DOHH2 (cell line): Measurements from ENCODE around the gene RIBC2.

Experiments
- H3F3A ChIP-seq: fragments of 200-600 bp; sonication (generic), shearing (Covaris generic); 2 replicates; pipeline ENCODE4 v1.6.0; 2016; ENCODE audit warnings: antibody characterized with exemption, mild to moderate bottlenecking; ENCODE audit not compliant: control insufficient read depth, insufficient read depth
- H3K27ac ChIP-seq: fragments of 200-600 bp; sonication (generic); 2 replicates; pipeline ENCODE4 v1.5.1; 2014; ENCODE audit warnings: low read depth, mild to moderate bottlenecking, low read length, moderate library complexity
- H3K27me3 ChIP-seq: fragments of 200-600 bp; sonication (generic); 2 replicates; pipeline ENCODE4 v1.6.1; 2014; ENCODE audit warnings: mild to moderate bottlenecking, low read length, mixed read lengths; ENCODE audit not compliant: control insufficient read depth
- H3K36me3 ChIP-seq: fragments of 200-600 bp; sonication (generic); 2 replicates; pipeline ENCODE4 v1.6.1; 2014; ENCODE audit warnings: mild to moderate bottlenecking, low read length, moderate library complexity, mixed read lengths; ENCODE audit not compliant: control insufficient read depth
- H3K4me1 ChIP-seq: fragments of 200-600 bp; sonication (generic); 2 replicates; pipeline ENCODE4 v1.6.1; 2014; ENCODE audit warnings: mild to moderate bottlenecking, low read length, mixed read lengths; ENCODE audit not compliant: control insufficient read depth
- H3K4me2 ChIP-seq: fragments of 200-600 bp; sonication (generic); 2 replicates; pipeline ENCODE4 v1.6.0; 2014; ENCODE audit warnings: mild to moderate bottlenecking, low read length, moderate library complexity
- H3K4me3 ChIP-seq: fragments of 200-600 bp; sonication (generic); 2 replicates; pipeline ENCODE4 v1.5.1; 2014; ENCODE audit warnings: mild to moderate bottlenecking, low read length, mixed read lengths
- H3K79me2 ChIP-seq: fragments of 200-600 bp; sonication (generic); 2 replicates; pipeline ENCODE4 v1.6.1; 2014; ENCODE audit warnings: mild to moderate bottlenecking, low read length, mixed read lengths; ENCODE audit not compliant: control insufficient read depth
- H3K9me2 ChIP-seq: fragments of 200-600 bp; sonication (generic); replicated peaks from 2 replicates; pipeline ENCODE4 v1.6.1; 2014; ENCODE audit warnings: mild to moderate bottlenecking, low read length, mixed read lengths; ENCODE audit not compliant: control insufficient read depth
- H3K9me3 ChIP-seq: fragments of 200-600 bp; sonication (generic); 2 replicates; pipeline ENCODE4 v1.6.1; 2014; ENCODE audit warnings: antibody characterized with exemption, low read length, mixed read lengths; ENCODE audit not compliant: control insufficient read depth, insufficient read depth
- H4K20me1 ChIP-seq: fragments of 200-600 bp; sonication (generic); 2 replicates; pipeline ENCODE4 v1.6.0; 2014; ENCODE audit warnings: low read depth, mild to moderate bottlenecking, antibody characterized with exemption, low read length, moderate library complexity; ENCODE audit not compliant: control insufficient read depth, insufficient read depth
- CTCF ChIP-seq: fragments of 200-600 bp; sonication (generic); IDR thresholded peaks from one replicate; pipeline ENCODE4 v1.5.1; 2014; ENCODE audit warnings: antibody characterized with exemption, mild to moderate bottlenecking, low read depth, low read length; ENCODE audit not compliant: poor library complexity, severe bottlenecking
- EZH2phosphoT487 ChIP-seq: fragments of 200-600 bp; sonication (generic); IDR thresholded peaks from 2 replicates; pipeline ENCODE4 v1.6.1; 2017; ENCODE audit warnings: borderline replicate concordance, mild to moderate bottlenecking, antibody characterized with exemption, low read length, moderate library complexity, mixed read lengths

Gene RIBC2

DNA sequence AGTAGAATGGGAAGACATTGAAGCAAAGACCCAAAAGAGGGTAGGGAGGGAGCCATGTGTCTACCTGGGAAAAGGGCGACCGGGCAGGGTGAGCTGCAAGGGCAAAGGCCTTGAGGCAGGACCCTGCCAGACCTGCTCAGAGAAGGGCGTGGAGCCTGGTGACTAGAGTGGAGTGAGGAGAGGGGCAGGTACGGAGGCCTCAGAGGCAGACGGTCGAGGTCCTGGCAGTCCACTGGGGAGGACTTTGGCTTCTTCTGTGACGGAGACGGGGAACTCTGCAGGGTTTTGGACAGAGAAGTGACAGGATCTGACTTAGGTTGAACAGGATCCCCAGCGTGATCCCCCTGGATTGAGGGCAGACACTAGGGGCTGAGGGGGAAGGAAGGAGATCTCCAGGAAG is 12.9 kb downstream of the RIBC2 start:
- no peaks in the 10 kb centered on the region for H4K20me1 ChIP-seq
- H3K9me2 ChIP-seq, result no peaks in the 10 kb centered on the region
- H3K9me3 ChIP-seq, result no peaks in the 10 kb centered on the region
- H3K4me2 ChIP-seq, result no peak overlapping the region
- no peaks in the 10 kb centered on the region for H3K36me3 ChIP-seq
- TF ChIP-seq CTCF (no peak), EZH2phosphoT487 (no peak)
- H3K27ac ChIP-seq, result no peak overlapping the region
- no peak overlapping the region for H3K4me3 ChIP-seq
- H3K4me1 ChIP-seq, result no peaks in the 10 kb centered on the region
- H3F3A ChIP-seq, result no peaks in the 10 kb centered on the region
- H3K27me3 ChIP-seq, result no peaks in the 10 kb centered on the region
- H3K79me2 ChIP-seq, result no peaks in the 10 kb centered on the region

DNA sequence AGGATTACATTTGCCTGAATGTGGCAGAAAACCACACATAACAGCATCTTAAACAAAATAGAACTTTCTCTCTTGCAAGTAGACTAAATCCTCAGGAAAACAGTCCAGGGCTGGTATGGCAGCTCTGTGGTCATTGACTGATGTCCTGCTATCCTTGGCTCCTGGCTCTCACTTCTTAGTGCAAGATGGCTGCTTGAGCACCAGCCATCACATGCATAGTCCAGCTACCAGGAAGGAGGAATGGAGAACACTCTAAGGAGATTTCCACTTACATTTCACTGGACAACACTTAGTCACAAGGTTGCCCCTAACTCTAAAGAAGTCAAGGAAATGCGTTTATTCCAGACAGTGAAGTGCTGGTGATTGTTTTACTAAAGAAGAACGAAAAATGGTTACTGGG is 13.6 kb downstream of the RIBC2 start:
- H3K27ac ChIP-seq, result no peak overlapping the region
- TF ChIP-seq EZH2phosphoT487 (no peak), CTCF (no peak)
- no peaks in the 10 kb centered on the region for H3K79me2 ChIP-seq
- no peaks in the 10 kb centered on the region for H4K20me1 ChIP-seq
- H3K4me1 ChIP-seq, result no peaks in the 10 kb centered on the region
- H3K36me3 ChIP-seq, result no peaks in the 10 kb centered on the region
- no peak overlapping the region for H3K4me3 ChIP-seq
- H3K9me2 ChIP-seq, result no peaks in the 10 kb centered on the region
- H3K4me2 ChIP-seq, result no peak overlapping the region
- no peaks in the 10 kb centered on the region for H3K27me3 ChIP-seq
- no peaks in the 10 kb centered on the region for H3F3A ChIP-seq
- H3K9me3 ChIP-seq, result no peaks in the 10 kb centered on the region

DNA sequence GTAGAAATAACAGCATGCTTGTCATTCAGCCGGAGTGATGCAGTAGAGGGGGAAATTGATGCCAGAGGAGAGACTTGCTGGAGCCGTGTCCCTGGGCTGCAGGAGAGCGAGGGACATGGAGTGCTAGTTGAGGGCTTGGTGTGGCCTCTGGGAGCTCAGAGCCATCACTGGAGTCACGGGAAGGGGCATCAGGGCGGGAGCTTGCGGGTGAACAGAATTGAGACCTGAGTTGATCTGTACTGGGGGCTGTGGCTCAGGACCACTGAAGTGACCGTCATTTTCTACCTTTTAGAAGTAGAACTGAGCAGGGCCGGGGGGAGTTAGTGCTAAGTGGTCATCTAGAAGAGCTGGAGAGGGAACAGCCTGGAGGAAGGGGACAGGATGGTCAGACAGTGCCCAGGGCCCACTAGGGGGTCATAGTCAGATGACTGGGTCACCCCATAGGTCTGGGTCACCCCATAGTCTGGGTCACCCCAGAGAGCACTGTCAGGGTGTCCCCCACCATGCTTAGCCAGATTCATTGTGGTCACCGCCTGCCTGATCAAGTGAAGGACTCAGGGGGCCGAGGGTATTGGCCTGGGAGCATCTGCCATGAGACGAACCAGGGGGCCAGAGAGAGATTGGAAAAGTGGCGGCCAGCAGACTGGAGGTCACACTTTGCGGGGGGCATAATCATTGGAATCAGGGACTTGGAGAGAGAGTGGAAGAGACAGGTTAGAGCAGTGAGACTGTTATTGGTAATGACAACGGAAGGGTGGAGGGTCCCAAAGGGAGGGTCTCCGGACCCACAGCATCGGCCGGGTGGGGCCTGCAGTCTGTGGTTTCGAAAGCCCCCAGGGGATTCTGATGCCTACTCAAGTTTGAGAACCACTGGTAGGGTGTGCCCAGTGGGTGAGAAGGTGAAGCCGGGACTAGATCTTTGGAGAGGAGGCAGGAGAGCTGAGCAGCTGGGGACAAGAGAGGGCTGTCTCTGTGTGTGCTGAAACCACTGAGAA is 15.2 kb downstream of the RIBC2 start:
- H3K27me3 ChIP-seq, result no peaks in the 10 kb centered on the region
- no peaks in the 10 kb centered on the region for H3K9me3 ChIP-seq
- TF ChIP-seq CTCF (no peak), EZH2phosphoT487 (no peak)
- no peaks in the 10 kb centered on the region for H3K79me2 ChIP-seq
- H4K20me1 ChIP-seq, result no peaks in the 10 kb centered on the region
- no peaks in the 10 kb centered on the region for H3K4me1 ChIP-seq
- H3K36me3 ChIP-seq, result no peaks in the 10 kb centered on the region
- no peak overlapping the region for H3K4me3 ChIP-seq
- no peaks in the 10 kb centered on the region for H3F3A ChIP-seq
- no peak overlapping the region for H3K27ac ChIP-seq
- no peaks in the 10 kb centered on the region for H3K9me2 ChIP-seq
- H3K4me2 ChIP-seq, result no peak overlapping the region
